ENCODE data around the gene EML4. TPM values are rescaled to one million over a fixed set of nuclear protein-coding genes. Genes with fewer than 3 reads are reported as not detected.

Gene EML4
- total and polyA plus RNA-seq, 2 donors (not counting 1 experiment from before 2014, with no cell fraction given) = 49.4 to 134 TPM

DNA sequence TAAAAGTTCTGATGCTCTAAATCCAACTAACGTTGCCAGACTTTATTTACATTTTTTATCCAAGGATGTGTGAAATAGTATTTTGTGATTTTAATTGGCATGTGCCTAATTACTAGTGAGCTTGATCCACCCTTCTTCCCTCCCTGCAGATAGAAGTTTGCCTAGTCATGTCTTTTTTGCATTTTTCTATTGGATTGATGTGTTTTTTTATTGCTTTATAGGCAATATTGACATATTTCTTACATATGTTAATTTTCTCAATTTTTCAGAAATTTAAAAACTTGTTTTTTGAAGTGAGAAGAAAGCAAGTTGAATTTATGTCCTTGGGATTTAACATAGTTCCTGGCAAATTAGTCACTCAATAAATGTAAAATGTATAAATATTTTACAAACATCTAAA is 56.4 kb downstream of the EML4 start:
- Histone ChIP-seq H3K36me3 (replicated peaks in 1 of 2; ENCODE audit: control extremely low read depth in 1 of 2, control insufficient read depth in 1 of 2, extremely low read depth in 1 of 2, insufficient read depth in 2 of 2, low read length in 1 of 2) (peaks cover 0 to 5% of the 10 kb centered on the region in 2 experiments), H3K27me3 (replicated peaks in 1 of 4; ENCODE audit: control extremely low read depth in 1 of 4, control insufficient read depth in 3 of 4, insufficient read depth in 4 of 4, low read length in 3 of 4) (no peaks in the 10 kb centered on the region), H3K79me2 (ENCODE audit: control insufficient read depth, insufficient read depth, low read length) (peaks cover 96% of the 10 kb centered on the region), H3K9ac (ENCODE audit: low read length) (no peak overlapping the region), H4K20me1 (ENCODE audit: control insufficient read depth, insufficient read depth, low read length, poor library complexity, severe bottlenecking) (peaks cover 72% of the 10 kb centered on the region), H3K9me3 (ENCODE audit: control extremely low read depth in 1 of 3, control insufficient read depth in 2 of 3, insufficient read depth in 1 of 3, low read length in 2 of 3) (no peaks in the 10 kb centered on the region), H3K4me1 (ENCODE audit: control insufficient read depth in 2 of 2, insufficient read depth in 2 of 2, low read length in 2 of 2) (peaks cover 0 to 16% of the 10 kb centered on the region in 2 donors), H3K4me2 (replicated peaks; ENCODE audit: low read depth, low read length, poor library complexity, severe bottlenecking) (no peak overlapping the region), H3K27ac (ENCODE audit: low read length in 2 of 2) (no peak overlapping the region), H2AFZ (ENCODE audit: insufficient read depth, low read depth, low read length, poor library complexity, severe bottlenecking) (no peak overlapping the region), H3K4me3 (ENCODE audit: control extremely low read depth in 1 of 5, extremely low read depth in 1 of 5, insufficient read depth in 1 of 5, low read depth in 2 of 5, low read length in 4 of 5) (no peak overlapping the region)
- ATAC-seq (ENCODE audit: low read depth) = no peak
- WGBS (ENCODE audit: insufficient coverage) = no CpG with 5 or more reads among the region's 1 CpG
- intact Hi-C loops (cut with micrococcal nuclease) = no loop called here
- Mint-ChIP-seq H3K4me3 (no peak overlapping the region), H3K4me1 (peaks cover 63% of the 10 kb centered on the region), H3K27ac (no peak overlapping the region), H3K27me3 (no peaks in the 10 kb centered on the region), H3K9me3 (ENCODE audit: insufficient read depth) (no peaks in the 10 kb centered on the region)
- TF ChIP-seq CTCF (IDR thresholded peaks at IDR 0.05) = no peak
- no peak for TF ChIP-seq EZH2 (IDR thresholded peaks at IDR 0.05; ENCODE audit: borderline replicate concordance, insufficient read depth, low read depth, low read length, poor library complexity, severe bottlenecking)
- POLR2A ChIA-PET = no interaction called here
- no peak for DNase-seq
- CTCF ChIA-PET = interaction anchor here (1.0 kb wide), 1 partner anchor 13 kb away, joined by 4 read pairs; no protein-coding TSS in a partner anchor

GRCh38 chr2:42227491-42227890 is 58.3 kb downstream of the EML4 start:
- H3K27ac Mint-ChIP-seq = no peak overlapping the region

More at GRCh38 chr2:42227491-42227890, 58.3 kb downstream of the EML4 start:
- Histone ChIP-seq H3K36me3 (replicated peaks in 1 of 2; ENCODE audit: control extremely low read depth in 1 of 2, control insufficient read depth in 1 of 2, extremely low read depth in 1 of 2, insufficient read depth in 2 of 2, low read length in 1 of 2) (peaks cover 0 to 5% of the 10 kb centered on the region in 2 experiments), H3K79me2 (ENCODE audit: control insufficient read depth, insufficient read depth, low read length) (peaks cover 94% of the 10 kb centered on the region), H3K27me3 (replicated peaks in 1 of 4; ENCODE audit: control extremely low read depth in 1 of 4, control insufficient read depth in 3 of 4, insufficient read depth in 4 of 4, low read length in 3 of 4) (no peaks in the 10 kb centered on the region), H2AFZ (ENCODE audit: insufficient read depth, low read depth, low read length, poor library complexity, severe bottlenecking) (no peak overlapping the region), H3K4me3 (ENCODE audit: control extremely low read depth in 1 of 5, extremely low read depth in 1 of 5, insufficient read depth in 1 of 5, low read depth in 2 of 5, low read length in 4 of 5) (no peak overlapping the region), H3K9ac (ENCODE audit: low read length) (no peak overlapping the region), H3K9me3 (ENCODE audit: control extremely low read depth in 1 of 3, control insufficient read depth in 2 of 3, insufficient read depth in 1 of 3, low read length in 2 of 3) (no peaks in the 10 kb centered on the region), H4K20me1 (ENCODE audit: control insufficient read depth, insufficient read depth, low read length, poor library complexity, severe bottlenecking) (peaks cover 62% of the 10 kb centered on the region), H3K27ac (ENCODE audit: low read length in 2 of 2) (no peak overlapping the region), H3K4me1 (ENCODE audit: control insufficient read depth in 2 of 2, insufficient read depth in 2 of 2, low read length in 2 of 2) (peaks cover 0 to 16% of the 10 kb centered on the region in 2 donors), H3K4me2 (replicated peaks; ENCODE audit: low read depth, low read length, poor library complexity, severe bottlenecking) (no peak overlapping the region)
- ATAC-seq (ENCODE audit: low read depth) (no peak), DNase-seq (no peak)
- ChIA-PET POLR2A (interaction anchor here (0.7 kb wide), 1 partner anchor 14 kb away, joined by 6 read pairs; no protein-coding TSS in a partner anchor), CTCF (interaction anchor here (0.7 kb wide), 1 partner anchor 250 kb away, joined by 3 read pairs; no protein-coding TSS in a partner anchor)
- Mint-ChIP-seq H3K4me3 (no peak overlapping the region), H3K27me3 (no peaks in the 10 kb centered on the region), H3K4me1 (peaks cover 64% of the 10 kb centered on the region), H3K9me3 (ENCODE audit: insufficient read depth) (no peaks in the 10 kb centered on the region)
- intact Hi-C loops (cut with micrococcal nuclease) = no loop called here
- WGBS (ENCODE audit: insufficient coverage) = no CpG with 5 or more reads among the region's 2 CpGs
- TF ChIP-seq EZH2 (IDR thresholded peaks at IDR 0.05; ENCODE audit: borderline replicate concordance, insufficient read depth, low read depth, low read length, poor library complexity, severe bottlenecking) (no peak), CTCF (IDR thresholded peaks at IDR 0.05) (no peak)
